PC-3 (cell line): ENCODE results near the gene BCL6B.

Source experiments
- EZH2 ChIP-seq: fragments of 300-600 bp; sonication (generic); IDR thresholded peaks from one replicate; pipeline ENCODE4 v1.6.1; 2017; ENCODE audit warnings: antibody characterized with exemption, mild to moderate bottlenecking, low read length; ENCODE audit not compliant: unreplicated experiment
- TF ChIP-seq, protein P1 (sequence below): fragments of 300-600 bp; sonication (generic); conservative IDR thresholded peaks from 2 replicates; pipeline ENCODE4 v1.5.1; 2017; ENCODE audit warnings: antibody characterized with exemption, low read depth, mild to moderate bottlenecking, low read length

DNA sequence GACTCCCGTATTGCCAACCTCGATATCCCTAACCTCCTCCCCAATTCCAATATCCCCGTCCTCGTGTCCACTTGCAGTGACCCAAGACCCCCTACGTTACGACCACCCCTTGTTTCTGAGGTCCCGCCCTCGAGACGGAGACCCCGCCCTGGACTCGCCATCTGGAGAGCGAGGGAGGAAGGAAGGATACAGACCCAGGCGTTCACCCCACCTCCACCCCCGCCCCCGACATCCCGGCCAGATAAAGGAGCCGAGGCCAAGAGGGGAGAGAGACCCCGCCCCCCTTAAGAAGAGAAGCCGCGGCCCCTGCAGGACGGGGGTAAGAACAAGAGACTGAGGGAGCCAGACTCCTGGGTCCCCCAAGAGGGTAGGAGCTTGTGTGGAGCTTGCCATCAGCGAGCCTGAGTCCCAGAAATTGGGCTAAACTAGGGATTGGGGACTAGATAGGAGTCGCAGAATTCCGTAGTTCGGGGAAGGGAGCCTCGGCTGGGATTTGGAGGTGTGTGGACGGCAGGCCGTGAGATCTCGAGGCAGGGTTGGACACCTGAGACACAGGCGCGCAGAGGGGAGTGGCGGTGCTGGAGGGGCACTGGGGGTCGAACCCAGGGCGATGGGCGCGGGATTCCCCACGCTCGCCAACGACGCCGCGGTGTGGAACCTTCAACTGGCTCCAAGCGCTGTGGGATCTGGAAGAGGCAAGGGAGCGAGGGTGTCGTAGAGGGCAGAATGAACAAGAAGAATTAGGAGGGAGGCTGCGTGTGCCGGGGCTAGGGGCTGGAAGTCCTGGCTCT lies at the start of gene BCL6B:
- TF ChIP-seq, protein P1, sequence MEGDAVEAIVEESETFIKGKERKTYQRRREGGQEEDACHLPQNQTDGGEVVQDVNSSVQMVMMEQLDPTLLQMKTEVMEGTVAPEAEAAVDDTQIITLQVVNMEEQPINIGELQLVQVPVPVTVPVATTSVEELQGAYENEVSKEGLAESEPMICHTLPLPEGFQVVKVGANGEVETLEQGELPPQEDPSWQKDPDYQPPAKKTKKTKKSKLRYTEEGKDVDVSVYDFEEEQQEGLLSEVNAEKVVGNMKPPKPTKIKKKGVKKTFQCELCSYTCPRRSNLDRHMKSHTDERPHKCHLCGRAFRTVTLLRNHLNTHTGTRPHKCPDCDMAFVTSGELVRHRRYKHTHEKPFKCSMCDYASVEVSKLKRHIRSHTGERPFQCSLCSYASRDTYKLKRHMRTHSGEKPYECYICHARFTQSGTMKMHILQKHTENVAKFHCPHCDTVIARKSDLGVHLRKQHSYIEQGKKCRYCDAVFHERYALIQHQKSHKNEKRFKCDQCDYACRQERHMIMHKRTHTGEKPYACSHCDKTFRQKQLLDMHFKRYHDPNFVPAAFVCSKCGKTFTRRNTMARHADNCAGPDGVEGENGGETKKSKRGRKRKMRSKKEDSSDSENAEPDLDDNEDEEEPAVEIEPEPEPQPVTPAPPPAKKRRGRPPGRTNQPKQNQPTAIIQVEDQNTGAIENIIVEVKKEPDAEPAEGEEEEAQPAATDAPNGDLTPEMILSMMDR = no peak
- TF ChIP-seq EZH2 = no peak
